Panc1 (cell line): ENCODE measurements around the gene XK. TPM values are rescaled to one million over a fixed set of nuclear protein-coding genes. Genes with fewer than 3 reads are reported as not detected.

Experiments
- ATAC-seq: fragments of 200-7000 bp; cut with Tn5 transposase; 2 replicates; pipeline ENCODE4 v1.9.1; 2020; ENCODE audit warnings: mild to moderate bottlenecking, moderate library complexity
- Bru-seq: library from RNA; stranded (reverse); fragments of 400-500 nt; gene quantifications from one replicate; lab custom pipeline; 2021; lab: Mats Ljungman, UMichigan
- BruChase-seq, 2 experiments: library from RNA; stranded (reverse); fragments of 400-500 nt; gene quantifications; one replicate each; lab custom pipeline; 2021; lab: Mats Ljungman, UMichigan
- BruUV-seq: library from RNA; stranded (reverse); fragments of 400-500 nt; replicated peaks from 2 replicates; lab custom pipeline; 2021; lab: Mats Ljungman, UMichigan
- CTCF ChIA-PET: fragments of 300-600 bp; sonication (Branson Sonifier 250); formaldehyde crosslinking; loops from one replicate; lab custom pipeline; 2022; ENCODE audit warnings: antibody characterized with exemption; lab: Charles Lee
- POLR2A ChIA-PET: fragments of 300-600 bp; sonication (Branson Sonifier 250); formaldehyde crosslinking; loops from one replicate; lab custom pipeline; 2022; ENCODE audit warnings: antibody characterized with exemption; lab: Charles Lee
- DNase-seq: peaks from one replicate; pipeline ENCODE4 v3.0.0-alpha.2; 2010; ENCODE audit warnings: low read depth, low spot score
- H3K27ac ChIP-seq: 2 replicates; pipeline ENCODE4 v1.5.1; 2011; ENCODE audit warnings: mild to moderate bottlenecking, low read length, inconsistent platforms
- H3K27me3 ChIP-seq: fragments of 200-500 bp; sonication (Bioruptor generic); 2 replicates; pipeline ENCODE4 v1.6.0; 2014; ENCODE audit warnings: low read length, inconsistent platforms; ENCODE audit not compliant: control insufficient read depth, insufficient read depth
- H3K36me3 ChIP-seq: fragments of 200-500 bp; sonication (Bioruptor generic); 2 replicates; pipeline ENCODE4 v1.5.1; 2014; ENCODE audit warnings: inconsistent platforms, mild to moderate bottlenecking, low read length, moderate library complexity; ENCODE audit not compliant: control insufficient read depth, insufficient read depth
- H3K4me1 ChIP-seq: 2 replicates; pipeline ENCODE4 v1.5.1; 2011; ENCODE audit warnings: inconsistent platforms, mild to moderate bottlenecking, low read length, moderate library complexity; ENCODE audit not compliant: control insufficient read depth, insufficient read depth
- H3K4me3 ChIP-seq, 2 experiments: 2 replicates each; pipeline ENCODE4 v1.5.1; 2011 to 2012; ENCODE audit warnings: low read depth in 2 of 2, low read length in 2 of 2, mild to moderate bottlenecking in 2 of 2, inconsistent platforms in 1 of 2, moderate library complexity in 1 of 2
- H3K9me3 ChIP-seq: fragments of 200-500 bp; sonication (Bioruptor generic); 2 replicates; pipeline ENCODE4 v1.5.1; 2014; ENCODE audit warnings: low read depth, mild to moderate bottlenecking, inconsistent platforms, low read length, moderate library complexity; ENCODE audit not compliant: control insufficient read depth, insufficient read depth
- CTCF ChIP-seq: fragments of 450-650 bp; IDR thresholded peaks from 2 replicates; pipeline ENCODE4 v1.5.1; 2017; ENCODE audit warnings: mild to moderate bottlenecking
- POLR2AphosphoS5 ChIP-seq: IDR thresholded peaks from 2 replicates; pipeline ENCODE4 v1.6.1; 2012; ENCODE audit warnings: mild to moderate bottlenecking, low read depth, low read length, moderate library complexity
- REST ChIP-seq, 2 experiments: IDR thresholded peaks; 2 replicates each; pipeline ENCODE4 v1.6.1; 2011 to 2012; ENCODE audit warnings: low read depth in 2 of 2, control low read depth in 1 of 2, low read length in 1 of 2, mild to moderate bottlenecking in 1 of 2, moderate library complexity in 1 of 2; ENCODE audit not compliant: insufficient read depth in 1 of 2
- SIN3A ChIP-seq: IDR thresholded peaks from 2 replicates; pipeline ENCODE4 v1.6.1; 2012; ENCODE audit warnings: low read depth, mild to moderate bottlenecking, low read length, moderate library complexity, borderline replicate concordance; ENCODE audit not compliant: insufficient read depth
- TCF7L2 ChIP-seq: IDR thresholded peaks from 2 replicates; pipeline ENCODE4 v1.6.1; 2011; ENCODE audit warnings: mild to moderate bottlenecking, low read depth, low read length, inconsistent platforms
- in situ Hi-C: cut with HindIII; loops from 2 replicates; pipeline ENCODE4 v1.10.0; 2016; ENCODE audit warnings: low sequenced_read_pairs, low pct_unique_long_range_greater_than_20kb
- intact Hi-C: fragments of 100-400 bp; cut with micrococcal nuclease; formaldehyde crosslinking; loops from one replicate; pipeline ENCODE4 v1.10.0; 2022; ENCODE audit not compliant: unreplicated experiment
- long read RNA-seq: library from polyadenylated mRNA; unstranded; transcript quantifications from one replicate; pipeline ENCODE4 v2.0.0, GENCODE V29; 2021; ENCODE audit not compliant: unreplicated experiment
- polyA plus RNA-seq: library from polyadenylated mRNA; unstranded; fragments of >200 nt; gene quantifications from one replicate; pipeline ENCODE4 v1.2.1, GENCODE V29; 2012; ENCODE audit warnings: missing spikeins; ENCODE audit not compliant: insufficient read length
- total RNA-seq: library from RNA; stranded (reverse); gene quantifications from one replicate; pipeline ENCODE4 v1.2.1, GENCODE V29; 2021; ENCODE audit not compliant: unreplicated experiment

XK gene
- total RNA-seq: 1.3 TPM
- polyA plus RNA-seq: 0.56 TPM
- Bru-seq, nascent RNA: percentile 34 among the genes with signal in this experiment
- percentile 58 among the genes with signal in this experiment for BruChase-seq, experiment 1, labeled RNA remaining after a 2-hour chase
- BruChase-seq, experiment 2, labeled RNA remaining after a 6-hour chase: percentile 74 among the genes with signal in this experiment
- long read RNA-seq, full-length matches to known transcripts: 3 of 4 reads
- long read RNA-seq, partial matches to known transcripts: 0 of 4 reads
- long read RNA-seq, other reads (novel, unspliced or antisense): 1 of 4 reads

- in situ Hi-C loops: no loop called here
- Histone ChIP-seq H3K4me3 (peak within 1 kb of the TSS; percentile 37 to 42), H3K27me3 (no peaks in the 10 kb centered on the region), H3K9me3 (no peaks in the 10 kb centered on the region), H3K27ac (no peak within 1 kb of the TSS), H3K36me3 (no peaks in the 10 kb centered on the region), H3K4me1 (no peaks in the 10 kb centered on the region)
- DNase-seq: no peak
- ChIA-PET CTCF (no interaction called here), POLR2A (interaction anchor here (0.6 kb wide), 2 partner anchors 22 to 113 kb away, joined by 3 to 11 read pairs; no protein-coding TSS in a partner anchor)
- ATAC-seq: peak; percentile 92
- intact Hi-C loops: no loop called here
- no peak for TF ChIP-seq POLR2AphosphoS5
- no peak for TF ChIP-seq SIN3A
- no peak for TF ChIP-seq REST (IDR thresholded peaks at IDR 0.05; ENCODE audit: insufficient read depth in 1 of 2, low read depth in 2 of 2, low read length in 1 of 2)
- peak; percentile 74 for TF ChIP-seq TCF7L2
- BruUV-seq: no TSS peak
Measured at GRCh38 chrX:37685381-37686359, at the start of gene XK. XK (plus strand) TSS chrX:37685791; CDS start chrX:37685962, 171 bp downstream.

- no peaks in the 10 kb centered on the region for H3K4me1 ChIP-seq
- intact Hi-C loops (no loop called here), in situ Hi-C loops (no loop called here)
- H3K4me3 ChIP-seq: no peak overlapping the region
- BruUV-seq: no TSS peak
- H3K27me3 ChIP-seq: no peaks in the 10 kb centered on the region
- CTCF ChIA-PET: no interaction called here
- H3K9me3 ChIP-seq: no peaks in the 10 kb centered on the region
- no peaks in the 10 kb centered on the region for H3K36me3 ChIP-seq
- POLR2A ChIA-PET: no interaction called here
- no peak for ATAC-seq
- DNase-seq: no peak
- TF ChIP-seq POLR2AphosphoS5 (no peak), CTCF (no peak), REST (IDR thresholded peaks at IDR 0.05; ENCODE audit: insufficient read depth in 1 of 2, low read depth in 2 of 2, low read length in 1 of 2) (no peak), SIN3A (no peak), TCF7L2 (no peak)
- no peak overlapping the region for H3K27ac ChIP-seq
Measured at GRCh38 chrX:37638047-37638446, 47.5 kb upstream of the XK start.
